Medulla oblongata (tissue), 1 donor: ENCODE results near the gene CCDC78.

Source experiments
- DNase-seq: peaks from one replicate; pipeline ENCODE4 v3.0.0-alpha.2; 2015; ENCODE audit errors: extremely low spot score

CCDC78 gene

DNA sequence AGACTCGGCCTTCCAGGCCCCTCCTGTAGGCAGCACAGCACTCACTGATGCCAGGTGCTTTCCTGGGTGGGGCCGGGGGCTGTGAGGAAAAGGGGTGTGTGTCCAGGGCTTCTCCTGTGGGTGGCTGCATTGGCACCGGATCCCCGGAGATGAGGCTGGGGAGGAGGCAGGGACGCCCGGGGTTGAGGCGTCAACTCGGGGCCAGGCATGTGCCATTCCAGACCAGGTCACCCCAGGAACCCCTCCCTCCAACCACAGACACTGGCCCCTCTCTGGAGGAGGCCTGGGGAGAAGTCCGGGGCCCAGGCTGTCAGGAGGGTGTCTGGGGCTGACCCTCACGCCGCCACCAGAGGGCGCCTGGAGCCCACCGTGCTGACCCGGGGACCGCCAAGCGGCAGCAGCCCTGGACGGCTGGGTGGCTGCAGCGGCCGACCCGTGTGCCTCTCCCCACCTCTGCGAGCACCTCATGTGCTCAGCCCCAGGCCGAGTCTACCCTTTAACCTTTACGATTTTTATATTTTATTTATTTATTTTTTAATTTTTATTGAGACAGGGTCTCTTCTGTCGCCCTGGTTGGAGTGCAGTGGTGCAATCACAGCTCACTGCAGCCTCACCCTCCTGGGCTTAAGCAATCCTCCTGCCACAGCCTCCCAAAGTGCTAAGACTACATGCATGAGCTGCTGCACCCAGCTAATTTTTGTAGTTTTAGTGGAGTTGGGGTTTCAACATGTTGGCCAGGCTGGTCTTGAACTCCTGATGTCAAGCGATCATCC lies 14.5 kb downstream of the CCDC78 start:
- DNase-seq, result peak; percentile 77

DNA sequence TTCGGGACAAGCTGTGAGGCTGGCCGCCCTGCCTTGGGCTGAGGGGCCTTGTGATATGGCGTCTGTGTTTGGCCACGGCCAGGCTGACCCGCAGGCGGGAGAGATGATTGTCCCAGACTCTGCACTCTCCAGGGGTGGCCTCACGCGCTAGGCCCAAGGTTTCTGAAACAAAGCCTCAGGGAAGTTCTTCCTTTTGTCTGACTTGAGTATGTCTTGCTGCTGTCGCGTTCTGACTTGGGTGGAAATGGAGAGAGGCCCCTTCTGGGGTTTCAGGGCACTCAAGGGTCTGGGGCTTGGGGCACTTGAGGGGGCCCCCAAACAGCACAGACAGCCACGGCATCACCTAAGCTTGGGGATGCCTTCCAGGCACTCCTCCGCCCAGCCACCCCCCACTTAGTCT lies 15.2 kb downstream of the CCDC78 start:
- no peak for DNase-seq

DNA sequence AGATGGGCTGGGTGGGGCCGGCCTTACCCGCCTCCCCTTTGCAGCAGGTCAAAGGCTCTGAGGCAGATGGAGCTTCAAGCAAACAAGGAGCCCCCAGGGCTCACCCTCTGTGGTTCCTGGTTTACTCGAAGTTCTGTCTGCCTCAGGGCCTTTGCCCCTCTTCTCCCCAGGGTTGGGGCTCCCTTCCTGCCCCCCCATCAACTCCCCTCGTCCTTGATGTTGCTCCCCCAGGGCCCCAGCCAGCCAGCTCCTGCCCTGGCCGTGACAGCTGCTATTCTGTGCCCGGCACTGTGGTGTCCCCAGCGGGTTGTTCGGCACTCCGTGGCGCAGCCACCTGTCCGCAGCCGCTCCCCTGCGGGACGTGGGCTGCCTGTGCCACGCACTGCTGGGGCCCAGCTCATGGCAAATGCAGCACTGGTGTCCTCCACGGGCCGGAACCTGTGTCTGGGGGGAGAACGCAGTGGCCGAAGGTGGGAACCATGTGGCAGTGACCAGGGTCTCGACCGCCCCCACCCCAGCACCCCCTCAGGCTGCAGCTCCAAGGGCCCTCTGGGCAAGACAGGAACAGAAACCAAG lies 15.7 kb downstream of the CCDC78 start:
- no peak for DNase-seq

DNA sequence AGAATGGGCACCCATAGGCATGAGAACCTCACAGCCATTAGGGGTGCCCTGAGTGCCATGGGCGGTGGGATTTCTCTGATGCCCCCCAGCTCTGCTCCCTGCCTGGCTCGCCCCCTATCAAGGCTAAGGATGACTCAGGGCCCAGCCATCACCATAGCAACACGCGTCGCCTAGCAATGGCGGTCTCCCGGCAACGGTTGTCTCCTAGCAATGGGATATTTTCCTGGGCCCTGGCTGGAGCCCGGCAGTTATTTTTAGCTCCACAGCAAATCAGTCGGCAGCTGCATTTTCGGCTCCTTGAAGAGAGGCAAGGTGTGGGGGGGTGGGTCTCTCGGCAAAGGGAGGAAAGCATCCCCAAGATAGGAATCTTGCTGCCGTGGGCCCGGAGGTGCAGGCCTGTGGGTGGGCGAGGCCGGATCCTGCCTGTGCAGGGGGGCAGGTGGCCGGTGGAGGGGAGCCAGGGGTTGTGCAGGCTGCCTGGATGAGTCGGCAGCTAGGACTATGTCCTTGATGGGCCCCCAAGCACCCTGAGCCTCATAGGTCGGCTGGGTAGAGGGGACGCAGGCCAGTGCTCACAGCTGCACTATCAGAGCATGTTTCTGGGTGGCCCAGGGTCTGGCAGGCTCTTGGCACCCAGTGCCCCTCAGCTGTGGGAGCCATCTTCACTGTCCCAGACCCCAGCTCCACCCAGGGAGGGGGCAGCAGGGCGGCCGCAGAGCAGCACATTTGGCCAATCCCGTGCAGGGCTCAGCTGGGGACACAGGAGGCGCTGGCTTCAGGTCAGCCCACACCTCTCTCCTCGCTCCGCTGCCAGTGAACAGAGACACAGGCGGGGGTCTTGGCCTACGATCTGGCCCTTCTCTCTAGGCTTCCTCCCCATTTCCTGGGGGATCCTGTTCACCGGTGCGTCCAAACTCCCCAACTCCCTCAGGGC lies 16.4 kb downstream of the CCDC78 start:
- DNase-seq, result peak; percentile 90

DNA sequence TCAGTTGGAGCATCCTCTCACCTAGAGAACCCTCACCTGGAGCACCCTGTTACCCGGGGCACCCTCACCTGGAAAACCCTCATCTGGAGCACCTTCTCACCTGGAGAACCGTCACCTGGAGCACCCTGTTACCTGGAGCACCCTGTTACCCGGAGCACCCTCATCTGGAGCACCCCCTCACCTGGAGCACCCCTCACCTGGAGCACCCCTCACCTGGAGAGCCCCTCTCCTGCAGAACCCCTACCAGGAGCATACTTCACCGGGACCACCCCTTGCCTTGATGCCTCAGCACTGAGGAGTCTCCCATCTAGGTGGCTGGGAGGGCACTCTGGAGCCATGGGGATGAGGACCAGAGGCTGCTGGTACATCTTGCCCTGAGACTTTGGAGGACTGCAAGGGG lies 17.3 kb downstream of the CCDC78 start:
- no peak for DNase-seq

DNA sequence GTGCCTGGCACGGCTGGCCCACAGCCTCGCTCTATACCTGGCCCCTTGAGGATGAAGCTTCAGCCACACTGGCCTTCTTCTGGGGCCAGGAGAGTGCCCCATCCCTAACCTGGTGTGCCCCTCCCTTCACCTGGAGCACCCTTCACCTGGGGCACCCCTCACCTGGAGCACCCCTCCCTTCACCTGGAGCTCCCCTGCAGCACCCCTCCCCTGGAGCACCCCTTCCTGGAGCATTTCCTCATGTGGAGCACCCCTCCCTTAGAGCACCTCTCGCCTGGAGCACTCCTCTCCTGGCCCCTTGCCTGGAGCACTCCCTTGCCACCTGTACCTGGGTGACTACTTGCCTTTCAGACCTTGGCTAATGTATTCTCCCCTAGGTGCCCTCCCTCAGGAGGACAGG lies 18.2 kb downstream of the CCDC78 start:
- DNase-seq, result no peak

DNA sequence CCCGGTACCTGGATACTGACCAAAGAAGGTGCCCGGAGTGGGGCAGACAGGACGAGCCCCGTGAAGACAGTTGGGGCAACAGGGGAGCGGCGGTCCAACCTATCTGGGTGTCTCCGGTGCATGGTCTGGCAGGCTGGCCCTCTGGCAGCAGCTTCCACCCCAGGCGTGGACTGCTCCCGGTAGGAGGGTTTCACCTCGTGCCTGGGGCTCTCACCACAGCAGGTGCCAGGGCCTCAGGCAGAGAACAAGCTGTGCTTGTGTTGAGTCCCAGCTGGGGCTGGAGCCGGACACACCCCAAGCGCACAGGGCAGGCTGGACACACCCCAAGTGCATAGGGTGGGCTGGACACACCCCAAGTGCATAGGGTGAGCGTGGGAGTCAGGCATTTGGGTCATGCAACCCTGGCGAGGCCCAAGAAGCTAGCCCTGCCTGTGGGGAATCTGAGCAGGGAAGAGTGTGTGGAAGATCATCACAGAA lies 19.1 kb downstream of the CCDC78 start:
- no peak for DNase-seq

DNA sequence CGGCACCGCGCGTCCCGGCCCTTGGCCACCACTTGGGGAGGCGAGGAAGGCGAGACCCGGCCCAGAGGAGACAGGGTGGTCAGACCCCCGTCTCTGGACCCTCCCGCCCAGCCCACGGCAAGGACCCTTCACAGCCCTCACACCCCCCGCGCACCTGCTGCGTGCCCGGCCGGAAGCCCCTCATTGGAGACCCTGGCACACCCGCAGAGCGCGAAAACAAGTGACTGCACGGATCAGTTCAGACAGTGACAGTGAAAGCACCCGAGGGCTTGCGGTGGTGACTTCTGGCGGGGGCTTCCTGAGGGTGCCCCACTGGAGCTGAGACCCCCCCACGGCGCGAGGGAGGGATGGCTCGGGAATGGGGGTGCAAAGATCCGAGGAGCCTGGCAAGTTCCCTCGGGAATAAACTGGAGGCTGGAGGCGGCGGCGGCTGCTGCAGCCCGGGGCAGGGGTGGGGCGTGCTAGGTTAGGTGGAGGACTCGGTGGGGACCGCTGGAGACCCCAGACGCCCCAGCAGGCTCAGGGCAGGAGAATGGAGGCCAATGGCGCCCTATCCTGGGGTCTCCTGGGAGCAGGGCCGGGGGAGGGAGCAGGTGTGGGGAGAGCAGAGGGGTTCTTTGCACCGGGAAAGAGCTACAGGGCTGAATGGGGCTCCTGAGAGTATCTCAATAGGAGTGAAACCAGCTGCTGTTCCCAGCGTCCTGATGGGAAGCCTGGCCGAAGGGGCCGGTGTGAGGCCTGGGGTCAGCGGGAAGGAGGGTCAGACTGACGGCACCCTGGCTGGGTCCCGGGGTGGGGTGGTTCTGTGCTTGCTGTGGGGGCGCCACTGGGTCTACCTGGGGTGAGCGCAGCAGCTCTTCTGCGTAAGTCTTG lies 19.8 kb downstream of the CCDC78 start:
- DNase-seq, result no peak

DNA sequence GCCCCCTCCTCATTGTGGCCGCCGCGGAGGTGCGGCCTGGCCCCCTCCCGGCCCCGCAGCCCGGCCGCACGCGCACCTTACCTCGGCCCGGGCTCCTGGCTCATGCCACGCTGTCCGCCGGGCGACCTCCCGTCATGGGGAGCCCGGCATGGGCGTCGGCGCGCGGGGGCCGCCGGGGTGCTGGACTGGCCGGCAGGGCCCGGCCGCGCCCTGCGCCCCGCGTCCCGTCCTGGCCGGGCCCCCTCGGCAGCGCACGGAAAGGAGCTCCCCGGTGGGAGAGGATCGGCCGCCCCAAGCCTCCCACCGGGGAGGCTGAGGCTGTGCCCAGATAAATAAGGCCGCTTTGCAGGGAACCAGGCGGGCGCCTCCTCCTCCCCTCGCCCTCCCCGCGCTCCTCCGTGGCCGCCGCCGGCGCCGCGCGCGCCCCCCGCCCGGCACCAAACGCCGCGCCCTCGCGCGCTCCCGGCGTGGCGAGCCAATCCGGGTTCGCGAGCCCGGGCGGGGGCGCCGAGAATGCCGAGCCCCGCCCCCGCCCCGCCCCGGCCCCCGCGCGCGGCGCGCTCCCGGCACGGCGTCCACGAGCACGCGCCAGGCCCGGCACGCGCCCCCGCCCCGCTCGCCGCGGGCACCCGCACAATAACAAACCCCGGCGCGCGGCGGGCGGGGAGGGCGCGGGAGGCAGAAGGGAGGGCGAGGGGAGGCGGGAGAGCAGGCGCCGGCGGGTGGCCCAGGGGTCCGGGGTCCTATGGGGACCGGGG lies 20.6 kb downstream of the CCDC78 start, which contains the start of gene FBXL16:
FBXL16 (minus strand) TSS at position 371 of the 758 bp plus-strand sequence. CDS start 8,396 bp downstream, outside the sequence.
- peak; percentile 59 for DNase-seq

DNA sequence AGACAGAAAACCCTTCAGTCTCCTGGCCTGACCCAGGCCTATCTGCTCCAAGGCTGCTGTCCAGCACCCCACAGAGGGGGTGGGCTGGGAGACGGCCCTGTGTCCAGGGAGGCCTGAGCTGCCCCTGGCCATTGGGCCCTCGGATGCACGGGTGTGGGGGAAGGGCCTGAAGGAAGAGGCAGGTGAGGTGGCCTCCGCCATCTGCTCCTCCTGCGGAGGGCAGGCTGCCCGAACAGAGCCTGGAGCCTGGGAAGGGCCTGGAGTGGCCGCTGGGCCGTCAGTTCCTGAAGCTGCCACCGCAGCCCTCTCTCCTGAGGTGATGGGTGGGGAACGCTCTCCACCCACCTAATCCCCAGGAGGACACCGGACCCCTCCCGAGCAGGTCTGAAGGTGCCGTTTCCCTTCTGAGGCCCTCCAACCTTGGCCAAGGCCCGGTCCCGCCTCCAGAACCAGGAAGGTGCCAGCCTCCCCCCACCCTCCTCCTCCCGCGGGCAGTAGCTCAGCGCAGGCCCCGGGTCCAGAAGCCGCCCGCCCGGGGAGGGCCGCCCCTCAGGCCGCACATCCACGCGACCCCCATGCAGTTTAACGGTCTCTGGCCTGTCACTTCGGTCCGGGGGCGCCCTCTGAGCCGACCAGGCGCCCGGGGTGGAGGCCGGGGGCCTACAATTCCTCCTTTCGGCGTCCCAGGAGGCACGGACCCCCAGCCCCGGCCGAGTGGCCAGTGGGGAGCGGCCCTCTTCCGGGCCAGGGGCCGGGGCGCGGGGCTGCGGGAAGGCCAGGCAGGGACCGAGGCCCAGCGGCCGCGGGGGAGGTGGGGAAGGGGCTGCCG lies 21.5 kb downstream of the CCDC78 start:
- DNase-seq, result no peak

DNA sequence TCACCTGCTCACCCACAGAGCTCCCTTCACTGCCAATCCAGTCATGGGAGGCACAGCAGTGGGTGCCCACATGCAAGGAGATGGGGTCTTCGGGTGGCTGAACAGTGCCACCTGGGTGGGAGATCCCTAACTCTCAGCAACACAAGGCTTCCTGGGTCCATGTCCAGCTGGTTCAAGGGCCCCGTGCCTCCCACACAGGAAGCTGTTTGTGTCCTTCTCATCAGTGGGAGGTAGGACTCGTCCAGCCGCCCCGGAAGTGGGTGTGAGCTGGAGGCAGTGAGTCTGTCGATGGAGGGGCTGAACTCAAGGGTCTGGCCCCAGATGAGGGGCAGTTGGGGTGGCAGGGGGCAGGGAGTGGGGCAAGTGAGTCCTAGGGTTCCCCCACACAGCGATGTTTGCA lies 22.2 kb downstream of the CCDC78 start:
- no peak for DNase-seq

DNA sequence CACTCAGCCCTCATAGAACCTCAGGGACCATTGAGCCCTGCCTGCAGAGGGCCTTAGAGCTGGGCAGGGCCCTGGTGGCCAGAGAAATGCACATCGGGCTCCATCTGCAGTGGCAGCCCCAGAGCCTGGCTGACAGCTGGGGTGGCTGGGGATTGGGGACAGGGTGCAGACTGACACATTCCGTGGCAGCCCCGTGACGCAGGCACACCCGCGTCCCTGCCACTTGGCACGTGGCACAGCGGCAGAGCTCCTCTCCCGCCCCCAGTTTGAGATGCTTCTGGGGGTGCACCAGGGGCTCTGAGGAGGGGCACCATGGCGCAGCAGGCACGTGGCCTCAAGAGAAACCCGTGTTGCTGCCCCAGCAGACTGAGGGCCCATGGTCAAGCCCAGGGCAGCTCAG lies 22.8 kb downstream of the CCDC78 start:
- DNase-seq, result no peak

DNA sequence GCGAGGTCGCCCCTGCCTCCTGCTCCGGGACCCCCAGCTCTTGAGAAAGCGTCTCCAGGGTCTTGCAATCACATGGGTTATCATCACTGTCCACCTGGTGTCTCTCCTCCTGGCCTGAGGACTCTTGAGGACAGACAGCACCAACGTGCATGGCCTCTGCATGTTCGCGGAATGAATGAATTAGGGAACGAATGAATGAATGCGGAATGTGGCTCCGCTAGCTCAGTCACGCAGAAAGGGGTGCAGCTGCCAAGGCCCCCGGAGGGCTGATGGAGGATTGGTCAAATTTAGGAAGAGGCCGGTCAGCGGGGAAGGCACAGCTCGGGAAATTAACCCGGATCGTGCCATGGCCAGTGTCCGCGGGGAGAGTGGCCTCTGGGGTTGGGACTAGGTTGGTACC lies 23.9 kb downstream of the CCDC78 start:
- DNase-seq, result no peak

DNA sequence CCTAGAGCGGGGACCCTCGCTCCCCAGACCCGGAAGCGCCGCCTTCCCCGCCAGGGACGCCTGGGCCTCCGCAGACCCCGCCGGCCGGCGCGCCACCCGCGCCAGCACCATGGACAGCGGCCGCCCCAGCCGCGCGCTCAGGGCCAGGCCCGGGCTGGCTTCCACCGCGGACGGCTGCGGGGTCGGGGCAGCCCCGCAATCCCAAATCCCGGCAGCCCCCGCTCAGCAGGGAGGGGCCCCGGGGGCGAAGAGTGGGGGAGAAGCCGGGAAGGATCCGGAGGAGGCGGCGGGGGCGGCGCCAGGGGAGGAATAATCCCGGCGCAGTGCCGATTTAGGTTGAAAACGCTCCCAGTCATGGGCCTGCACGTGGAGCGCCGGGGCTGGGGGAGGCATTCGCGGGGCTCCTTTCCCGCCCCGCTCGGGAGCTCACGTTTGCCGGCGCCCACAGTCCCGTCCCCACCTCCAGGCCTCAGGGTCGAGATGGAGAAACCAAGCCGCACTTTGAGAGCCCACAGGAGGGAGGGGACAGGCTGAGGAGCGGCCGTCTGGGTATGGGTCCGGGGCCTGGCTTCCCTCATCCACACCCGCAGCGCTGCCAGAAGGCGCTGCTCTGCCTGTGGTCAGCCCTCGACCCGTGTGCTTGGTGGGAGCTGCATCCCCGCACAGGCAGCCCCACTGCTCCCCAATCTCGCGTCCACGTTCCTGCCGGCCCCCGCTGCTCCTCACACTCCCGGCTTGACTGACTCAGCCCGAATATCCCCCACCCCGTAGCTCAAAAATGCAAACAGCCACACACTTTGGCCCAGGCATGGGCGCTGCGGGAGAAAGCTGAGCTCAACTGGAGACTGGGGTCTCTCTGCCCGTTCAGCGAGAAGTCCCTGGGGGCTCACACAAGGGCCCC lies 25.3 kb downstream of the CCDC78 start:
- DNase-seq, result no peak

DNA sequence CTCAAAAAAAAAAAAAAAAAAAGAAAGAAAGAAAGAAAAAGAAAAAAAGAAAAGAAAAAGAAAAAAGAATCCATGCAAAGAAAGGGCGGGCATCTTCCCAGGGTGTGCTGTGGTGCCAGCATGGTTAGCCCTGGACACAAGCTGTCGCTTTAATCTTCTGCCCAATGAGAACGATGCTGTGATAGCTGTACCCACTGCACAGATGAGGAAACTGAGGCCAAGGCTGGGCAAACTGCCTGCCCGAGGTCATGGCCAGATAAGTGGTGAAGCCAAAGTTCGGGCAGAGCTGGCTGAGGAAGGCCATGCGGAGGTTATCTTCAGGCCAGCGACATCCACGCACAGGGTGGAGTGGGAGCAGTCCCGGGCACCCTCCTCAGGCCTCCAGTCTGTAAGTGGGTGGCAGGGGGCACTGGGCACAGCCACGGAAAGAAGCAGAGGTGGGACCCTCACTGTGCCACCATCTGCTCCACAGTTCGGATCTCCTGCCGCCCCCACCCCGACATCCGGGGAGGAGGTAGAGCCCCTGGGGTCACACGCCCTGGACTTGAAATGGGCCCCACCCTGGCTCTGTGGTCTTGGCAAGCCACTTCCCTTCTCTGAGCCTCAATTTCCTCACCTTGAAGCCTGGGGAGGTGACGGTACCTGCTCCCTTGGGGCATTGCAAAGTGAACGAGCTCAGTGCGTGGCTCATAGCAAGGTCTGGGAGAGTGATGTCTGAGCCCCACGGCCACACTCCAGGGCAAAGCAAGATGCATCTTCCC lies 27.2 kb downstream of the CCDC78 start:
- no peak for DNase-seq

DNA sequence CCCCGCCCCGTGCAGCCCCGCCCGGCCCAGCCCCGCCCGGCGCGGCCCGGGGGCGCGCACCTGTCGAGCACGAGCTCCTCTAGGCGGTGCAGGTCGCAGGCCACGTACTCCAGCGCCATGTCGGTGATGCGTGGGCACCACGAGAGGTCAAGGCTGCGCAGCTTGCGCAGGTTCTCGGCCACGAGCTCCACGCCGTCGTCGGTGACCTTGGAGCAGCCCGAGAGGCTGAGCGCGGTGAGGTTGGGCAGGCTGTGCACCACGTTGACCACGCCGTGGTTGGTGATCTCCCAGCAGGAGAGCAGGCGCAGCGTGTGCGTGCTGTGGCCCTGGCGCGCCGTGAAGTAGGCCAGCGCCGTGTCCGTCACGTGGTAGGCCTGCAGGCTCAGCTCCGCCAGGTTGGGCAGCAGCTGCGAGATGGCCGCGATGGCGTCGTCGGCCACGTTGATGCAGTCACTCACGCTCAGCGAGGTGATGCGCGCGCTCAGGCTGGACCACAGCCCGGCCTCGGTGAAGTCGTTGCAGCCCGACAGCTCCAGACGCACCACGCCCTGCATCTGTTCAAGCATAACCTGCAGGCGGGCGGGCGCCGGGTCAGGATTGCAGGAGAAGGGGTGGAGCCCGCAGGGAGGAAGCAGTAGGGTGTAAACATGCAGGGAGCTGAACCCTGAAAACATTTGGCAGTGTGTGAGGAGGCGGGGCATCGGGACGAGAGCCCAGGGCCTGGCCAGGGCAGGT lies 30.7 kb downstream of the CCDC78 start:
- no peak for DNase-seq

DNA sequence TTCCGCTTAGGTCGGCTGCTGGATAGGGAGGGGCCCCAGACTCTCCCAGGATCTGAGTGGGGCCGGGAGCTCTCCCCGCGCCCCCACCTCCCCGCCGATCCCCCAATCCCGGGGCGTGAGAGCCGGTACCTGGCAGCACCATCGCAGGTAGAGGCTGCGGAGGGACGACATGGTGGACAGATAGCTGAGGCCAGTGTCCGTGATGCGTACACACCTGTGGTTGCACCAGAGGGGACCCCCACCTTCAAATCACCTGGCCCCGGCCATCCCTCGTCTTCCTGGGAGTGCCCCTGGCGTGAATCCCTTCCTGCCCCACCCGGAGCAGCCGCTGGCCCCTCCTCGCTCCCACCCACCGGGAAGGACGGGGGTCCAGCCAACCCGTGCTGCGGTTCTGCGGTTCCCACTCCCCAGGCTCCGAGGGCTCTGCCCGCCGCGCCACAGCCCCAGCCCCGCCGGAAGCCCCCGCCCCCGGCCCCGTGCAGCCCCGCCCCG lies 31.3 kb downstream of the CCDC78 start:
- no peak for DNase-seq
